Neural cell (in vitro differentiated cells): ENCODE data around the gene TADA2B.

Source experiments
- EP300 ChIP-seq: fragments of 450-650 bp; conservative IDR thresholded peaks from 2 replicates; pipeline ENCODE4 v1.6.1; 2014; ENCODE audit warnings: antibody characterized with exemption, mild to moderate bottlenecking, moderate library complexity; ENCODE audit not compliant: poor library complexity, severe bottlenecking
- EZH2 ChIP-seq: fragments of 200-600, 300-800 bp; shearing (Covaris generic), sonication (generic); IDR thresholded peaks from 2 replicates; pipeline ENCODE4 v1.6.1; 2014; ENCODE audit warnings: antibody characterized with exemption, low read length, borderline replicate concordance, mild to moderate bottlenecking; ENCODE audit not compliant: insufficient read depth, poor library complexity, severe bottlenecking
- POLR2AphosphoS5 ChIP-seq: IDR thresholded peaks from 2 replicates; pipeline ENCODE4 v1.6.1; 2012
- TF ChIP-seq, protein P1 (sequence below): IDR thresholded peaks from 2 replicates; pipeline ENCODE4 v1.6.1; 2012; ENCODE audit warnings: borderline replicate concordance
- TF ChIP-seq, protein P2 (sequence below): fragments of 450-650 bp; IDR thresholded peaks from 2 replicates; pipeline ENCODE4 v1.5.1; 2014; ENCODE audit warnings: antibody characterized with exemption, mild to moderate bottlenecking, moderate library complexity; ENCODE audit not compliant: poor library complexity, severe bottlenecking

DNA sequence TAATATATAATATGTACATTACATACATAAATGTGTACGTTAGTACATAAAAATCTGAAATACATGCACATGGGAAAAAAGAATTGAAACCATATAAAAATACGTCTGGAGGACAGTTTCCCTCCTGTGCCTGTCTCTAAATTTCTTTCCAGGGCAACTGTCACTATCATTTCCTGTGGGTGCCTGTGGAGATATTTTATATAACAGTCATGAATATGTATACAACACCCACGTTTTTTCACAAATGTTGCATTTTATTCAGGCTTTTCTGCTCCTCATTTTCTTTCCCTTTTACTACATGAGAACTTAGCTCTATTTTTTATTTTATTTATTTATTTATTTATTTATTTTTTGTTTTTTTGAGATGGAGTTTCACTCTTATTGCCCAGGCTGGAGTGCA, 48.9 kb downstream of the TADA2B start:
- TF ChIP-seq, protein P1, sequence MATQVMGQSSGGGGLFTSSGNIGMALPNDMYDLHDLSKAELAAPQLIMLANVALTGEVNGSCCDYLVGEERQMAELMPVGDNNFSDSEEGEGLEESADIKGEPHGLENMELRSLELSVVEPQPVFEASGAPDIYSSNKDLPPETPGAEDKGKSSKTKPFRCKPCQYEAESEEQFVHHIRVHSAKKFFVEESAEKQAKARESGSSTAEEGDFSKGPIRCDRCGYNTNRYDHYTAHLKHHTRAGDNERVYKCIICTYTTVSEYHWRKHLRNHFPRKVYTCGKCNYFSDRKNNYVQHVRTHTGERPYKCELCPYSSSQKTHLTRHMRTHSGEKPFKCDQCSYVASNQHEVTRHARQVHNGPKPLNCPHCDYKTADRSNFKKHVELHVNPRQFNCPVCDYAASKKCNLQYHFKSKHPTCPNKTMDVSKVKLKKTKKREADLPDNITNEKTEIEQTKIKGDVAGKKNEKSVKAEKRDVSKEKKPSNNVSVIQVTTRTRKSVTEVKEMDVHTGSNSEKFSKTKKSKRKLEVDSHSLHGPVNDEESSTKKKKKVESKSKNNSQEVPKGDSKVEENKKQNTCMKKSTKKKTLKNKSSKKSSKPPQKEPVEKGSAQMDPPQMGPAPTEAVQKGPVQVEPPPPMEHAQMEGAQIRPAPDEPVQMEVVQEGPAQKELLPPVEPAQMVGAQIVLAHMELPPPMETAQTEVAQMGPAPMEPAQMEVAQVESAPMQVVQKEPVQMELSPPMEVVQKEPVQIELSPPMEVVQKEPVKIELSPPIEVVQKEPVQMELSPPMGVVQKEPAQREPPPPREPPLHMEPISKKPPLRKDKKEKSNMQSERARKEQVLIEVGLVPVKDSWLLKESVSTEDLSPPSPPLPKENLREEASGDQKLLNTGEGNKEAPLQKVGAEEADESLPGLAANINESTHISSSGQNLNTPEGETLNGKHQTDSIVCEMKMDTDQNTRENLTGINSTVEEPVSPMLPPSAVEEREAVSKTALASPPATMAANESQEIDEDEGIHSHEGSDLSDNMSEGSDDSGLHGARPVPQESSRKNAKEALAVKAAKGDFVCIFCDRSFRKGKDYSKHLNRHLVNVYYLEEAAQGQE, result no peak
- TF ChIP-seq, protein P2, sequence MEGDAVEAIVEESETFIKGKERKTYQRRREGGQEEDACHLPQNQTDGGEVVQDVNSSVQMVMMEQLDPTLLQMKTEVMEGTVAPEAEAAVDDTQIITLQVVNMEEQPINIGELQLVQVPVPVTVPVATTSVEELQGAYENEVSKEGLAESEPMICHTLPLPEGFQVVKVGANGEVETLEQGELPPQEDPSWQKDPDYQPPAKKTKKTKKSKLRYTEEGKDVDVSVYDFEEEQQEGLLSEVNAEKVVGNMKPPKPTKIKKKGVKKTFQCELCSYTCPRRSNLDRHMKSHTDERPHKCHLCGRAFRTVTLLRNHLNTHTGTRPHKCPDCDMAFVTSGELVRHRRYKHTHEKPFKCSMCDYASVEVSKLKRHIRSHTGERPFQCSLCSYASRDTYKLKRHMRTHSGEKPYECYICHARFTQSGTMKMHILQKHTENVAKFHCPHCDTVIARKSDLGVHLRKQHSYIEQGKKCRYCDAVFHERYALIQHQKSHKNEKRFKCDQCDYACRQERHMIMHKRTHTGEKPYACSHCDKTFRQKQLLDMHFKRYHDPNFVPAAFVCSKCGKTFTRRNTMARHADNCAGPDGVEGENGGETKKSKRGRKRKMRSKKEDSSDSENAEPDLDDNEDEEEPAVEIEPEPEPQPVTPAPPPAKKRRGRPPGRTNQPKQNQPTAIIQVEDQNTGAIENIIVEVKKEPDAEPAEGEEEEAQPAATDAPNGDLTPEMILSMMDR, result no peak
- TF ChIP-seq EZH2 (no peak), POLR2AphosphoS5 (no peak), EP300 (no peak)
